DMS 273 (cell line): ENCODE measurements around the gene WNT10A.
A peak's percentile ranks its signal among the peaks of the same experiment; 100 is the strongest.

Experiments used
- DNase-seq: peaks from one replicate; lab custom pipeline; 2025; ENCODE audit not compliant: unreplicated experiment; lab: John Stamatoyannopoulos, UW

The WNT10A gene

GRCh38 chr2:218857371-218858137, 23.1 kb upstream of the WNT10A start:
- DNase-seq = peak; percentile 66

- DNase-seq = no peak
Observed at GRCh38 chr2:218858138-218858445, 22.6 kb upstream of the WNT10A start.

GRCh38 chr2:218858671-218859555, 21.7 kb upstream of the WNT10A start:
- DNase-seq = no peak

GRCh38 chr2:218859556-218859987, 21.1 kb upstream of the WNT10A start, which contains the start of gene WNT6:
WNT6 (plus strand) TSS chr2:218859805; CDS start chr2:218860038, 233 bp downstream.
- peak; percentile 54 for DNase-seq

GRCh38 chr2:218859988-218860831, 20.4 kb upstream of the WNT10A start:
- no peak for DNase-seq

- DNase-seq = peak; percentile 96
Observed at GRCh38 chr2:218860950-218861381, 19.7 kb upstream of the WNT10A start.

GRCh38 chr2:218861645-218862318, 18.9 kb upstream of the WNT10A start:
- no peak for DNase-seq

GRCh38 chr2:218863021-218863520, 17.6 kb upstream of the WNT10A start:
- DNase-seq = no peak

- DNase-seq = no peak
Observed at GRCh38 chr2:218865396-218865795, 15.3 kb upstream of the WNT10A start.

- DNase-seq = no peak
Observed at GRCh38 chr2:218865999-218866398, 14.7 kb upstream of the WNT10A start.

GRCh38 chr2:218867900-218868299, 12.8 kb upstream of the WNT10A start:
- no peak for DNase-seq

- DNase-seq = no peak
Observed at GRCh38 chr2:218869064-218869463, 11.6 kb upstream of the WNT10A start.

- no peak for DNase-seq
Observed at GRCh38 chr2:218870984-218871344, 9.7 kb upstream of the WNT10A start.

GRCh38 chr2:218871345-218872302, 9.0 kb upstream of the WNT10A start:
- DNase-seq = no peak

GRCh38 chr2:218872645-218873358, 7.8 kb upstream of the WNT10A start:
- no peak for DNase-seq

- DNase-seq = peak; percentile 30
Observed at GRCh38 chr2:218873359-218874194, 7.1 kb upstream of the WNT10A start.

- no peak for DNase-seq
Observed at GRCh38 chr2:218875692-218876246, 4.9 kb upstream of the WNT10A start.
